ENCODE data around the gene PPP1R13L.

The PPP1R13L gene

GRCh38 chr19:45340232-45340898 is 64.5 kb downstream of the PPP1R13L start, which contains the start of gene KLC3 (continued):
- TF ChIP-seq, protein P1, sequence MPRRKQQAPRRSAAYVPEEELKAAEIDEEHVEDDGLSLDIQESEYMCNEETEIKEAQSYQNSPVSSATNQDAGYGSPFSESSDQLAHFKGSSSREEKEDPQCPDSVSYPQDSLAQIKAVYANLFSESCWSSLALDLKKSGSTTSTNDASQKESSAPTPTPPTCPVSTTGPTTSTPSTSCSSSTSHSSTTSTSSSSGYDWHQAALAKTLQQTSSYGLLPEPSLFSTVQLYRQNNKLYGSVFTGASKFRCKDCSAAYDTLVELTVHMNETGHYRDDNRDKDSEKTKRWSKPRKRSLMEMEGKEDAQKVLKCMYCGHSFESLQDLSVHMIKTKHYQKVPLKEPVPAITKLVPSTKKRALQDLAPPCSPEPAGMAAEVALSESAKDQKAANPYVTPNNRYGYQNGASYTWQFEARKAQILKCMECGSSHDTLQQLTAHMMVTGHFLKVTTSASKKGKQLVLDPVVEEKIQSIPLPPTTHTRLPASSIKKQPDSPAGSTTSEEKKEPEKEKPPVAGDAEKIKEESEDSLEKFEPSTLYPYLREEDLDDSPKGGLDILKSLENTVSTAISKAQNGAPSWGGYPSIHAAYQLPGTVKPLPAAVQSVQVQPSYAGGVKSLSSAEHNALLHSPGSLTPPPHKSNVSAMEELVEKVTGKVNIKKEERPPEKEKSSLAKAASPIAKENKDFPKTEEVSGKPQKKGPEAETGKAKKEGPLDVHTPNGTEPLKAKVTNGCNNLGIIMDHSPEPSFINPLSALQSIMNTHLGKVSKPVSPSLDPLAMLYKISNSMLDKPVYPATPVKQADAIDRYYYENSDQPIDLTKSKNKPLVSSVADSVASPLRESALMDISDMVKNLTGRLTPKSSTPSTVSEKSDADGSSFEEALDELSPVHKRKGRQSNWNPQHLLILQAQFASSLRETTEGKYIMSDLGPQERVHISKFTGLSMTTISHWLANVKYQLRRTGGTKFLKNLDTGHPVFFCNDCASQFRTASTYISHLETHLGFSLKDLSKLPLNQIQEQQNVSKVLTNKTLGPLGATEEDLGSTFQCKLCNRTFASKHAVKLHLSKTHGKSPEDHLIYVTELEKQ (tag by site-specific recombination; IDR thresholded peaks at IDR 0.05; ENCODE audit: borderline replicate concordance), result no peak
- TF ChIP-seq, protein P2, sequence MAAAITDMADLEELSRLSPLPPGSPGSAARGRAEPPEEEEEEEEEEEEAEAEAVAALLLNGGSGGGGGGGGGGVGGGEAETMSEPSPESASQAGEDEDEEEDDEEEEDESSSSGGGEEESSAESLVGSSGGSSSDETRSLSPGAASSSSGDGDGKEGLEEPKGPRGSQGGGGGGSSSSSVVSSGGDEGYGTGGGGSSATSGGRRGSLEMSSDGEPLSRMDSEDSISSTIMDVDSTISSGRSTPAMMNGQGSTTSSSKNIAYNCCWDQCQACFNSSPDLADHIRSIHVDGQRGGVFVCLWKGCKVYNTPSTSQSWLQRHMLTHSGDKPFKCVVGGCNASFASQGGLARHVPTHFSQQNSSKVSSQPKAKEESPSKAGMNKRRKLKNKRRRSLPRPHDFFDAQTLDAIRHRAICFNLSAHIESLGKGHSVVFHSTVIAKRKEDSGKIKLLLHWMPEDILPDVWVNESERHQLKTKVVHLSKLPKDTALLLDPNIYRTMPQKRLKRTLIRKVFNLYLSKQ (tag by site-specific recombination; IDR thresholded peaks at IDR 0.05; ENCODE audit: borderline replicate concordance), result no peak
- TF ChIP-seq ZNF391 (tag by site-specific recombination; IDR thresholded peaks at IDR 0.05; ENCODE audit: borderline replicate concordance, low read depth), result no peak
- TF ChIP-seq IKZF3 (tag by site-specific recombination; IDR thresholded peaks at IDR 0.05), result peak; percentile 45; the same call in 1 of the 2 replicates
- TF ChIP-seq, protein P3, sequence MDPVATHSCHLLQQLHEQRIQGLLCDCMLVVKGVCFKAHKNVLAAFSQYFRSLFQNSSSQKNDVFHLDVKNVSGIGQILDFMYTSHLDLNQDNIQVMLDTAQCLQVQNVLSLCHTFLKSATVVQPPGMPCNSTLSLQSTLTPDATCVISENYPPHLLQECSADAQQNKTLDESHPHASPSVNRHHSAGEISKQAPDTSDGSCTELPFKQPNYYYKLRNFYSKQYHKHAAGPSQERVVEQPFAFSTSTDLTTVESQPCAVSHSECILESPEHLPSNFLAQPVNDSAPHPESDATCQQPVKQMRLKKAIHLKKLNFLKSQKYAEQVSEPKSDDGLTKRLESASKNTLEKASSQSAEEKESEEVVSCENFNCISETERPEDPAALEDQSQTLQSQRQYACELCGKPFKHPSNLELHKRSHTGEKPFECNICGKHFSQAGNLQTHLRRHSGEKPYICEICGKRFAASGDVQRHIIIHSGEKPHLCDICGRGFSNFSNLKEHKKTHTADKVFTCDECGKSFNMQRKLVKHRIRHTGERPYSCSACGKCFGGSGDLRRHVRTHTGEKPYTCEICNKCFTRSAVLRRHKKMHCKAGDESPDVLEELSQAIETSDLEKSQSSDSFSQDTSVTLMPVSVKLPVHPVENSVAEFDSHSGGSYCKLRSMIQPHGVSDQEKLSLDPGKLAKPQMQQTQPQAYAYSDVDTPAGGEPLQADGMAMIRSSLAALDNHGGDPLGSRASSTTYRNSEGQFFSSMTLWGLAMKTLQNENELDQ (tag by site-specific recombination; IDR thresholded peaks at IDR 0.05; ENCODE audit: low read depth), result no peak
- no peak for TF ChIP-seq ZNF311 (tag by site-specific recombination; IDR thresholded peaks at IDR 0.05; ENCODE audit: borderline replicate concordance)
- peak; percentile 76 for TF ChIP-seq ZNF561 (tag by site-specific recombination; IDR thresholded peaks at IDR 0.05; ENCODE audit: borderline replicate concordance)
- TF ChIP-seq ZNF621 (tag by site-specific recombination; IDR thresholded peaks at IDR 0.05), result no peak
- TF ChIP-seq, protein P4, sequence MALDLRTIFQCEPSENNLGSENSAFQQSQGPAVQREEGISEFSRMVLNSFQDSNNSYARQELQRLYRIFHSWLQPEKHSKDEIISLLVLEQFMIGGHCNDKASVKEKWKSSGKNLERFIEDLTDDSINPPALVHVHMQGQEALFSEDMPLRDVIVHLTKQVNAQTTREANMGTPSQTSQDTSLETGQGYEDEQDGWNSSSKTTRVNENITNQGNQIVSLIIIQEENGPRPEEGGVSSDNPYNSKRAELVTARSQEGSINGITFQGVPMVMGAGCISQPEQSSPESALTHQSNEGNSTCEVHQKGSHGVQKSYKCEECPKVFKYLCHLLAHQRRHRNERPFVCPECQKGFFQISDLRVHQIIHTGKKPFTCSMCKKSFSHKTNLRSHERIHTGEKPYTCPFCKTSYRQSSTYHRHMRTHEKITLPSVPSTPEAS (tag by site-specific recombination; IDR thresholded peaks at IDR 0.05), result no peak
- no peak for TF ChIP-seq ZNF132 (tag by site-specific recombination; IDR thresholded peaks at IDR 0.05; ENCODE audit: borderline replicate concordance)
- no peak for TF ChIP-seq ZNF169 (tag by site-specific recombination; IDR thresholded peaks at IDR 0.05)
- no peak for TF ChIP-seq ZEB2 (tag by site-specific recombination; IDR thresholded peaks at IDR 0.05)
- TF ChIP-seq ZNF280C (tag by site-specific recombination; IDR thresholded peaks at IDR 0.05), result no peak
- TF ChIP-seq ZNF626 (tag by site-specific recombination; IDR thresholded peaks at IDR 0.05), result no peak
- TF ChIP-seq ZNF140 (tag by site-specific recombination; IDR thresholded peaks at IDR 0.05), result no peak
- TF ChIP-seq ZNF214 (tag by site-specific recombination; IDR thresholded peaks at IDR 0.05; ENCODE audit: borderline replicate concordance), result no peak
- no peak for TF ChIP-seq ZNF596 (tag by site-specific recombination; IDR thresholded peaks at IDR 0.05)
- no peak for TF ChIP-seq PRDM6 (tag by site-specific recombination; IDR thresholded peaks at IDR 0.05)
- TF ChIP-seq ZNF600 (tag by site-specific recombination; IDR thresholded peaks at IDR 0.05), result 0 out of 2 replicates have a peak, but pooled peaks have one; percentile 22
- TF ChIP-seq ZBTB17 (tag by site-specific recombination; IDR thresholded peaks at IDR 0.05), result peak; percentile 18; the same call in 1 of the 2 replicates
- no peak for TF ChIP-seq ZNF202 (tag by site-specific recombination; IDR thresholded peaks at IDR 0.05; ENCODE audit: borderline replicate concordance)
- TF ChIP-seq, protein P5, sequence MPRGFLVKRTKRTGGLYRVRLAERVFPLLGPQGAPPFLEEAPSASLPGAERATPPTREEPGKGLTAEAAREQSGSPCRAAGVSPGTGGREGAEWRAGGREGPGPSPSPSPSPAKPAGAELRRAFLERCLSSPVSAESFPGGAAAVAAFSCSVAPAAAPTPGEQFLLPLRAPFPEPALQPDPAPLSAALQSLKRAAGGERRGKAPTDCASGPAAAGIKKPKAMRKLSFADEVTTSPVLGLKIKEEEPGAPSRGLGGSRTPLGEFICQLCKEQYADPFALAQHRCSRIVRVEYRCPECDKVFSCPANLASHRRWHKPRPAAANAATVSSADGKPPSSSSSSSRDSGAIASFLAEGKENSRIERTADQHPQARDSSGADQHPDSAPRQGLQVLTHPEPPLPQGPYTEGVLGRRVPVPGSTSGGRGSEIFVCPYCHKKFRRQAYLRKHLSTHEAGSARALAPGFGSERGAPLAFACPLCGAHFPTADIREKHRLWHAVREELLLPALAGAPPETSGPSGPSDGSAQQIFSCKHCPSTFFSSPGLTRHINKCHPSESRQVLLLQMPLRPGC (tag by site-specific recombination; IDR thresholded peaks at IDR 0.05), result no peak
- no peak for TF ChIP-seq KLF10 (tag by site-specific recombination; IDR thresholded peaks at IDR 0.05)
- TF ChIP-seq ZNF777 (tag by site-specific recombination; IDR thresholded peaks at IDR 0.05; ENCODE audit: borderline replicate concordance), result no peak

Measured in HEK293 (cell line).